Loucy (cell line): Measurements from ENCODE around the gene ABCB7.

ENCODE experiments used
- CTCF ChIP-seq: fragments of 200-600 bp; sonication (generic); conservative IDR thresholded peaks from 2 replicates; pipeline ENCODE4 v1.5.1; 2014; ENCODE audit warnings: mild to moderate bottlenecking, antibody characterized with exemption, low read length
- EZH2phosphoT487 ChIP-seq: fragments of 200-600 bp; IDR thresholded peaks from 2 replicates; pipeline ENCODE4 v1.6.1; 2018; ENCODE audit warnings: antibody characterized with exemption, mild to moderate bottlenecking, moderate library complexity, borderline replicate concordance

- TF ChIP-seq EZH2phosphoT487 (no peak), CTCF (no peak)
Observed at GRCh38 chrX:75118296-75118695, 37.8 kb downstream of the ABCB7 start.
